ENCODE data around the gene MN1. TPM values are rescaled to one million over a fixed set of nuclear protein-coding genes. Genes with fewer than 3 reads are reported as not detected.

Gene MN1
- total and polyA plus RNA-seq, 2 of the 8 experiments (the other 6 are each of a cell fraction or from before 2014, with no cell fraction given): 3.1 to 4.9 TPM

DNA sequence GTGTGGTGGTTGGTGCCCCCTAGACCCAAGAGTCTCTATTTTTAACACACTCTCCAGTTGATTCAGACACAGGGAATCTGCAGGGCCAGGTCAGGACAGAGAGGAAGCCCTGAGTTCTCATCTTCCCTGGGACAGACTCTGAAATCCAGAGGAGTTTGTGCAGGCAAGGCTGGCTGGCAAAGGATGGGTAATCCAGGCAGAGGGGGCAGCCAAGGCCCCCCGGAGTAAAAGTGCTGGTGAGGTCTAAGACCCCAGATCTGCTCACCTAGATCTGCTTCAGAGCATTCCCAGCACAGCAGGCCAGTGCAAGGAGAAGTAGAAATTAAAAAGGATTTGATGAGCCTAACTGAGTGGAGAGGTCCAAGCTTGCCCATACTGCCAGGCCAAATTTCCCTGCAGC lies 40.6 kb upstream of the MN1 start:
- Histone ChIP-seq H4K91ac (replicated peaks; ENCODE audit: insufficient read length, low read length) (no peak overlapping the region), H3K23ac (ENCODE audit: insufficient read length) (no peak overlapping the region), H3K79me2 (ENCODE audit: control insufficient read depth in 1 of 2, insufficient read depth in 2 of 2, low read length in 2 of 2) (no peaks in the 10 kb centered on the region), H4K8ac (ENCODE audit: extremely low read depth, insufficient read depth, low read length) (no peak overlapping the region), H4K20me1 (replicated peaks in 1 of 2; ENCODE audit: control insufficient read depth in 1 of 2, insufficient read depth in 2 of 2, low read length in 2 of 2) (no peaks in the 10 kb centered on the region), H3K4me2 (ENCODE audit: insufficient read depth in 1 of 2, low read depth in 2 of 2, low read length in 2 of 2) (no peak overlapping the region), H2AFZ (ENCODE audit: low read length) (no peak overlapping the region), H3K4me3 (ENCODE audit: extremely low read depth in 1 of 4, insufficient read depth in 2 of 4, low read depth in 3 of 4, low read length in 4 of 4) (no peak overlapping the region), H2BK15ac (ENCODE audit: low read length) (no peak overlapping the region), H3K56ac (replicated peaks; ENCODE audit: insufficient read length, low read depth, low read length) (no peak overlapping the region), H3K27ac (ENCODE audit: low read depth, low read length) (no peak overlapping the region), H3K14ac (ENCODE audit: insufficient read length) (no peak overlapping the region), H4K5ac (ENCODE audit: insufficient read length, low read depth, low read length) (no peak overlapping the region), H2BK12ac (ENCODE audit: low read depth, low read length) (no peak overlapping the region), H3K79me1 (ENCODE audit: low read depth, low read length) (no peaks in the 10 kb centered on the region; the same call in 1 of the 2 replicates), H3K4me1 (replicated peaks in 1 of 4; ENCODE audit: control insufficient read depth in 3 of 4, insufficient read depth in 4 of 4, low read length in 3 of 4) (peaks cover 0 to 16% (median 10%) of the 10 kb centered on the region in 4 experiments; a peak in 5 of 7 replicates), H3K18ac (ENCODE audit: extremely low read depth, low read length) (no peak overlapping the region), H3K9me3 (ENCODE audit: insufficient read depth in 2 of 2, low read depth in 1 of 2, low read length in 1 of 2) (peaks cover 0 to 3% of the 10 kb centered on the region in 2 experiments; a peak in 1 of 4 replicates), H2AK5ac (ENCODE audit: low read depth, low read length) (no peak overlapping the region), H3K36me3 (ENCODE audit: control insufficient read depth in 2 of 4, insufficient read depth in 4 of 4, low read length in 3 of 4) (no peaks in the 10 kb centered on the region), H3K4ac (replicated peaks; ENCODE audit: insufficient read length, low read depth, low read length) (no peak overlapping the region), H2BK120ac (replicated peaks; ENCODE audit: low read depth, low read length) (no peak overlapping the region), H2BK20ac (ENCODE audit: low read length) (no peak overlapping the region), H2BK5ac (ENCODE audit: low read depth, low read length) (no peak overlapping the region), H3K23me2 (ENCODE audit: low read depth, low read length) (no peaks in the 10 kb centered on the region), H3K9ac (replicated peaks in 1 of 4; ENCODE audit: extremely low read depth in 1 of 4, low read depth in 3 of 4, low read length in 3 of 4) (no peak overlapping the region; a peak in 1 of 7 replicates), H3K27me3 (replicated peaks in 1 of 4; ENCODE audit: control insufficient read depth in 3 of 4, extremely low read depth in 1 of 4, insufficient read depth in 3 of 4, low read length in 3 of 4) (no peaks in the 10 kb centered on the region)
- POLR2A ChIA-PET (ENCODE audit: partially characterized antibody): interaction anchor here (1.7 kb wide), 1 partner anchor 11 kb away, joined by 5 read pairs; no protein-coding TSS in a partner anchor
- FAIRE-seq (no peak), DNase-seq (ENCODE audit: low read depth in 1 of 2, low spot score in 2 of 2) (no peak)
- WGBS, 2 experiments (ENCODE audit: extremely low coverage in 1 of 2, insufficient coverage in 1 of 2, insufficient read length in 1 of 2, insufficient replicate concordance in 2 of 2, low coverage in 1 of 2, low lambda C conversion rate in 2 of 2, missing lambda C conversion rate in 1 of 2): 89% methylated on average over 1 of the region's 1 CpG; no CpG with 5 or more reads in 1 of the 2 experiments
- TF ChIP-seq RAD21 (IDR thresholded peaks at IDR 0.05 in 1 of 2, conservative IDR thresholded peaks at IDR 0.05 in 1 of 2; ENCODE audit: low read depth in 2 of 2, low read length in 2 of 2) (peak; percentile 21 to 40; a peak in 1 of 4 replicates), SIRT6 (IDR thresholded peaks at IDR 0.05; ENCODE audit: low read length) (no peak), NANOG (IDR thresholded peaks at IDR 0.05; ENCODE audit: insufficient read depth, low read depth, low read length, poor library complexity, severe bottlenecking) (no peak), POU5F1 (IDR thresholded peaks at IDR 0.05; ENCODE audit: low read depth, low read length) (no peak), RFX5 (IDR thresholded peaks at IDR 0.05; ENCODE audit: borderline replicate concordance, low read depth, low read length) (no peak)
- CTCF ChIA-PET (ENCODE audit: partially characterized antibody): interaction anchor here (0.7 to 1.1 kb wide), 5 partner anchors 12 to 179 kb away, joined by 3 to 6 read pairs (median 3); no protein-coding TSS in a partner anchor
